HepG2 (cell line): ENCODE data around the gene WWP2. TPM values are rescaled to one million over a fixed set of nuclear protein-coding genes. Genes with fewer than 3 reads are reported as not detected.

Source experiments
- AHDC1 ChIP-seq: sonication (generic); formaldehyde crosslinking; IDR thresholded peaks from 2 replicates; pipeline ENCODE4 v1.5.1; 2020; ENCODE audit warnings: mild to moderate bottlenecking, missing genetic modification reagents, borderline replicate concordance
- CEBPG ChIP-seq: IDR thresholded peaks from 2 replicates; pipeline ENCODE4 v1.6.1; 2016
- ETS1 ChIP-seq: sonication (generic); formaldehyde crosslinking; IDR thresholded peaks from 2 replicates; pipeline ENCODE4 v1.4.0; 2020; ENCODE audit warnings: missing genetic modification reagents
- ETV6 ChIP-seq: sonication (generic); formaldehyde crosslinking; conservative IDR thresholded peaks from 2 replicates; pipeline ENCODE4 v1.4.0; 2020; ENCODE audit warnings: missing genetic modification reagents
- IKZF4 ChIP-seq: sonication (generic); formaldehyde crosslinking; IDR thresholded peaks from 2 replicates; pipeline ENCODE4 v1.5.1; 2020; ENCODE audit warnings: borderline replicate concordance, mild to moderate bottlenecking, low read depth, missing genetic modification reagents; ENCODE audit errors: not compliant biosample characterization
- MEF2D ChIP-seq: sonication (generic); formaldehyde crosslinking; IDR thresholded peaks from 2 replicates; pipeline ENCODE4 v1.5.1; 2020; ENCODE audit warnings: mild to moderate bottlenecking, missing genetic modification reagents
- RFXAP ChIP-seq: sonication (generic); formaldehyde crosslinking; IDR thresholded peaks from 2 replicates; pipeline ENCODE4 v1.4.0; 2020; ENCODE audit warnings: missing genetic modification reagents, borderline replicate concordance
- SSRP1 ChIP-seq: IDR thresholded peaks from 2 replicates; pipeline ENCODE4 v1.6.1; 2016; ENCODE audit warnings: control low read depth
- ZBTB3 ChIP-seq: sonication (generic); formaldehyde crosslinking; IDR thresholded peaks from 2 replicates; pipeline ENCODE4 v1.4.0; 2020; ENCODE audit warnings: low read depth, mild to moderate bottlenecking, moderate library complexity, missing genetic modification reagents, borderline replicate concordance
- ZNF121 ChIP-seq: sonication (generic); formaldehyde crosslinking; IDR thresholded peaks from 2 replicates; pipeline ENCODE4 v1.5.0; 2020; ENCODE audit warnings: mild to moderate bottlenecking, missing genetic modification reagents
- ZNF362 ChIP-seq: sonication (generic); formaldehyde crosslinking; IDR thresholded peaks from 2 replicates; pipeline ENCODE4 v1.4.0; 2020; ENCODE audit warnings: missing genetic modification reagents, mild to moderate bottlenecking, borderline replicate concordance
- ZNF639 ChIP-seq: conservative IDR thresholded peaks from 2 replicates; pipeline ENCODE4 v1.6.1; 2018; ENCODE audit warnings: missing genetic modification reagents
- ZXDC ChIP-seq: sonication (generic); formaldehyde crosslinking; IDR thresholded peaks from 2 replicates; pipeline ENCODE4 v1.5.0; 2020; ENCODE audit warnings: mild to moderate bottlenecking, missing genetic modification reagents
- polyA plus RNA-seq, 8 experiments: library from polyadenylated mRNA; depleted of rRNA in 3 of 8; stranded (reverse) in 7 of 8; unstranded in 1 of 8; fragments of >200 nt; fragmentation: Illumina TruSeq in 4 of 8; extraction: Trizol in 4 of 8; gene quantifications; 2 replicates each; pipeline versions ENCODE4 v1.2.1 to v1.2.3, GENCODE V29; 2011 to 2016; ENCODE audit warnings: low read depth in 4 of 8, missing spikeins in 1 of 8, mixed read lengths in 1 of 8; ENCODE audit not compliant: insufficient read depth in 1 of 8
- total RNA-seq, 5 experiments: library from RNA; depleted of rRNA; stranded (reverse); fragments of >200 nt; fragmentation: Illumina TruSeq; extraction: Trizol; gene quantifications; 2 replicates each; pipeline ENCODE4 v1.2.3, GENCODE V29; 2016; ENCODE audit warnings: low read depth in 1 of 5

WWP2 gene
- total and polyA plus RNA-seq, 2 of the 13 experiments (the other 11 are each of a cell fraction or from before 2014, with no cell fraction given), result 11.4 to 28.2 TPM

- TF ChIP-seq AHDC1 (CRISPR knock-in tag), result peak; percentile 76
- peak; percentile 84; the same call in 1 of the 2 replicates for TF ChIP-seq ZBTB3 (CRISPR knock-in tag)
- peak; percentile 45 for TF ChIP-seq RFXAP (CRISPR knock-in tag)
- no peak for TF ChIP-seq ETV6 (CRISPR knock-in tag)
- TF ChIP-seq ZXDC, result no peak
- TF ChIP-seq ZNF639 (CRISPR knock-in tag), result 0 out of 2 replicates have a peak, but pooled peaks have one; percentile 29
- no peak for TF ChIP-seq ETS1 (CRISPR knock-in tag)
- TF ChIP-seq SSRP1 (CRISPR knock-in tag), result no peak; the same call in 1 of the 2 replicates
- TF ChIP-seq MEF2D (CRISPR knock-in tag), result peak; percentile 57; the same call in 1 of the 2 replicates
- TF ChIP-seq ZNF362 (CRISPR knock-in tag), result peak; percentile 66; the same call in 1 of the 2 replicates
- no peak for TF ChIP-seq IKZF4 (CRISPR knock-in tag)
- TF ChIP-seq ZNF121, result peak; percentile 31; the same call in 1 of the 2 replicates
- peak; percentile 39; the same call in 1 of the 2 replicates for TF ChIP-seq CEBPG
Observed at GRCh38 chr16:69830534-69831211, 68.5 kb downstream of the WWP2 start (continued).
